ENCODE data around the gene SYPL2.
"Not testable (repeated sequence)": the region's sequence is repeated elsewhere in the genome, so short reads cannot be mapped to it uniquely, and the experiment has no call there.

The SYPL2 gene

GRCh38 chr1:109466452-109467300, at the start of gene SYPL2:
SYPL2 (plus strand) TSS chr1:109466546; CDS start chr1:109466844, 298 bp downstream.
- no peak for DNase-seq

GRCh38 chr1:109423498-109423897, 42.8 kb upstream of the SYPL2 start:
- DNase-seq: no peak

GRCh38 chr1:109425391-109426280, 40.7 kb upstream of the SYPL2 start:
- DNase-seq: no peak

GRCh38 chr1:109426281-109427170, 39.8 kb upstream of the SYPL2 start, which contains the start of gene PSMA5:
PSMA5 (minus strand) TSS chr1:109426448; CDS start chr1:109426330, 118 bp downstream.
- peak; percentile 99 for DNase-seq

GRCh38 chr1:109427171-109427467, 39.2 kb upstream of the SYPL2 start:
- DNase-seq: no peak

GRCh38 chr1:109432336-109432735, 34.0 kb upstream of the SYPL2 start:
- no peak for DNase-seq

- no peak for DNase-seq
Observed at GRCh38 chr1:109433322-109433721, 33.0 kb upstream of the SYPL2 start.

- DNase-seq: no peak
Observed at GRCh38 chr1:109434484-109434883, 31.9 kb upstream of the SYPL2 start.

- peak; percentile 10 for DNase-seq
Observed at GRCh38 chr1:109438798-109439297, 27.5 kb upstream of the SYPL2 start.

- DNase-seq: no peak
Observed at GRCh38 chr1:109441069-109441468, 25.3 kb upstream of the SYPL2 start.

GRCh38 chr1:109443476-109443875, 22.9 kb upstream of the SYPL2 start:
- no peak for DNase-seq

GRCh38 chr1:109444346-109444745, 22.0 kb upstream of the SYPL2 start:
- no peak for DNase-seq

GRCh38 chr1:109445949-109446695, 20.2 kb upstream of the SYPL2 start:
- not testable (repeated sequence) for DNase-seq

- no peak for DNase-seq
Observed at GRCh38 chr1:109447524-109447923, 18.8 kb upstream of the SYPL2 start.

- no peak for DNase-seq
Observed at GRCh38 chr1:109454497-109455133, 11.7 kb upstream of the SYPL2 start.

- no peak for DNase-seq
Observed at GRCh38 chr1:109457819-109458218, 8.5 kb upstream of the SYPL2 start.

GRCh38 chr1:109466125-109466451, 258 bp upstream of the SYPL2 start:
- no peak for DNase-seq

GRCh38 chr1:109467301-109467777, 993 bp downstream of the SYPL2 start:
- DNase-seq: no peak

- DNase-seq: no peak
Observed at GRCh38 chr1:109468061-109468460, 1.7 kb downstream of the SYPL2 start.

- no peak for DNase-seq
Observed at GRCh38 chr1:109468903-109469302, 2.6 kb downstream of the SYPL2 start.

- DNase-seq: no peak
Observed at GRCh38 chr1:109470245-109470644, 3.9 kb downstream of the SYPL2 start.
